Natural killer cell (primary cell): ENCODE results near the gene JDP2. TPM values are rescaled to one million over a fixed set of nuclear protein-coding genes. Genes with fewer than 3 reads are reported as not detected.

ENCODE experiments used
- ATAC-seq, 3 donors: fragments of 150-1000 bp in 2 of 3; fragments of 200-7000 bp in 1 of 3; cut with Tn5 transposase; 1 replicate in 1 of 3; 2 replicates in 2 of 3; pipeline ENCODE4 v1.10.0; 2021; ENCODE audit warnings: mild to moderate bottlenecking in 2 of 3, moderate library complexity in 2 of 3
- DNase-seq, 2 donors: peaks; one replicate each; pipeline versions ENCODE4 v3.0.0 to v3.0.0-alpha.2; 2013 to 2021; ENCODE audit warnings: mixed read lengths in 1 of 2
- H3K27ac ChIP-seq: one replicate; pipeline ENCODE4 v1.5.1; 2013; ENCODE audit warnings: mild to moderate bottlenecking, low read length
- H3K27me3 ChIP-seq: one replicate; pipeline ENCODE4 v1.6.1; 2013; ENCODE audit warnings: low read length; ENCODE audit not compliant: control insufficient read depth, insufficient read depth
- H3K36me3 ChIP-seq: one replicate; pipeline ENCODE4 v1.6.1; 2013; ENCODE audit warnings: low read length; ENCODE audit not compliant: control insufficient read depth, insufficient read depth
- H3K4me1 ChIP-seq: one replicate; pipeline ENCODE4 v1.6.1; 2013; ENCODE audit warnings: low read length; ENCODE audit not compliant: control insufficient read depth, insufficient read depth
- H3K4me3 ChIP-seq: one replicate; pipeline ENCODE4 v1.5.1; 2013; ENCODE audit warnings: low read length
- H3K9me3 ChIP-seq: one replicate; pipeline ENCODE4 v1.6.1; 2013; ENCODE audit warnings: low read length; ENCODE audit not compliant: control insufficient read depth, insufficient read depth
- H3K27ac Mint-ChIP-seq, 2 donors: one replicate each; pipeline ENCODE4 v1.8.0; 2022; ENCODE audit warnings: mild to moderate bottlenecking in 2 of 2, mixed read lengths in 2 of 2, moderate library complexity in 1 of 2
- H3K27me3 Mint-ChIP-seq, 2 donors: one replicate each; pipeline ENCODE4 v1.8.0; 2022; ENCODE audit warnings: low read depth in 2 of 2, mixed read lengths in 2 of 2
- H3K36me3 Mint-ChIP-seq: one replicate; pipeline ENCODE4 v1.8.0; 2022; ENCODE audit warnings: mixed read lengths
- H3K4me1 Mint-ChIP-seq, 2 donors: one replicate each; pipeline ENCODE4 v1.8.0; 2022; ENCODE audit warnings: mixed read lengths in 2 of 2
- H3K4me3 Mint-ChIP-seq: one replicate; pipeline ENCODE4 v1.8.0; 2022; ENCODE audit warnings: mild to moderate bottlenecking, moderate library complexity, mixed read lengths
- H3K9me3 Mint-ChIP-seq, 2 donors: one replicate each; pipeline ENCODE4 v1.8.0; 2022; ENCODE audit warnings: mixed read lengths in 2 of 2
- WGBS: methylation state at CpG from one replicate; pipeline ENCODE4 v1.1.7; 2013; ENCODE audit warnings: missing lambda C conversion rate; ENCODE audit not compliant: insufficient coverage; 5-methylcytosine and 5-hydroxymethylcytosine counted together
- intact Hi-C: fragments of 100-400 bp; cut with micrococcal nuclease; formaldehyde crosslinking; loops from one replicate; pipeline ENCODE4 v1.14.2; 2022
- total RNA-seq, 4 donors: library from RNA; stranded (reverse); fragments of 120-200 nt in 1 of 4; gene quantifications; one replicate each; pipeline versions ENCODE4 v1.2.3 to v1.2.4, GENCODE V29; 2013 to 2022
- TF ChIP-seq, protein P1 (sequence below): fragments of 200-600 bp; IDR thresholded peaks from one replicate; pipeline ENCODE4 v1.8.0; 2022; ENCODE audit warnings: antibody characterized with exemption

Gene JDP2
- total RNA-seq, 3 donors from 2014 or later (not counting 1 experiment from before 2014, with no cell fraction given): 1.9 to 10.5 (median 3.2) TPM

DNA sequence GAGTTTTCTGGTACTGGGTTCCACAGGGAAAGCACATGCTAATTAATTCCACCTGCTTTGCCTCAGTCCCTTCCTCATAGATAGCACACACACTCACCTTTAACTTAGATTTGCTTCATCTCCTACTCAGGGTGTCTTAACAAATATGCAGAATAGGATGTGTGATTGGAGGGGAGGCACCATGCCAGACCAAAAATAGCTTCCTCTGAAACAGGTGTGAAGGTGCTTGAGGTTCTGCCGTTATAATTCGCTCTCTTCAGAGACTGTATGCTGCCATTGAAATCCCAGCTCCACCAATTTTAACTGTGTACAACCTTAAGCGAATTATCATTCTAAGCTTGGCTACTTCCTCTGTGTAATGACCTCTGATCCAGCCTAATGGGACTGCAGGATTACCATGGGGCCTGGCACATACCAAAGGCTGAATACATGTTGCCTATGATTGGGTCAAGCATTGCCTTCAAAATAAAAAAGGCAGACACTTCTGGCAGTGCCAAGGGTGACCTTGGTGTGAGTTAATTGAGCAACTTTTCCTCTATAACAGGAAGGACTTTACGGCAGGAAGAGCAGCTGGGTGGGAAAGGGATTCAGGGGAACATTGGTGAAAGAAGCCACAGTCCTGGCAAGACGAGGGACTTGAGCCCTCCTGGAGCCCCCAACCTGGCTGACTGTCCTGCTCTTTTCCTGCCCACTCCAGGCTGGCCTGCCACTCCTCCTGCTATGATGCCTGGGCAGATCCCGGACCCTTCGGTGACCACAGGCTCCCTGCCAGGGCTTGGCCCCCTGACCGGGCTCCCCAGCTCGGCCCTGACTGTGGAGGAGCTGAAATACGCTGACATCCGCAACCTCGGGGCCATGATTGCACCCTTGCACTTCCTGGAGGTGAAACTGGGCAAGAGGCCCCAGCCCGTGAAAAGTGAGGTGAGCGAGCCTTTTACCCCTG lies 9.7 kb downstream of the JDP2 start:
- no peak overlapping the region for H3K4me3 Mint-ChIP-seq
- H3K27ac Mint-ChIP-seq: no peak overlapping the region
- WGBS: 79% methylated on average over 14 of the region's 14 CpGs
- Histone ChIP-seq H3K27ac (no peak overlapping the region), H3K9me3 (no peaks in the 10 kb centered on the region), H3K4me1 (peaks cover 7% of the 10 kb centered on the region), H3K4me3 (no peak overlapping the region), H3K27me3 (no peaks in the 10 kb centered on the region), H3K36me3 (no peaks in the 10 kb centered on the region)
- no peak for ATAC-seq
- DNase-seq: no peak
- intact Hi-C loops: no loop called here
- H3K27me3 Mint-ChIP-seq: peaks cover 0 to 13% of the 10 kb centered on the region in 2 donors
- H3K36me3 Mint-ChIP-seq: no peaks in the 10 kb centered on the region
- no peaks in the 10 kb centered on the region for H3K9me3 Mint-ChIP-seq
- TF ChIP-seq, protein P1, sequence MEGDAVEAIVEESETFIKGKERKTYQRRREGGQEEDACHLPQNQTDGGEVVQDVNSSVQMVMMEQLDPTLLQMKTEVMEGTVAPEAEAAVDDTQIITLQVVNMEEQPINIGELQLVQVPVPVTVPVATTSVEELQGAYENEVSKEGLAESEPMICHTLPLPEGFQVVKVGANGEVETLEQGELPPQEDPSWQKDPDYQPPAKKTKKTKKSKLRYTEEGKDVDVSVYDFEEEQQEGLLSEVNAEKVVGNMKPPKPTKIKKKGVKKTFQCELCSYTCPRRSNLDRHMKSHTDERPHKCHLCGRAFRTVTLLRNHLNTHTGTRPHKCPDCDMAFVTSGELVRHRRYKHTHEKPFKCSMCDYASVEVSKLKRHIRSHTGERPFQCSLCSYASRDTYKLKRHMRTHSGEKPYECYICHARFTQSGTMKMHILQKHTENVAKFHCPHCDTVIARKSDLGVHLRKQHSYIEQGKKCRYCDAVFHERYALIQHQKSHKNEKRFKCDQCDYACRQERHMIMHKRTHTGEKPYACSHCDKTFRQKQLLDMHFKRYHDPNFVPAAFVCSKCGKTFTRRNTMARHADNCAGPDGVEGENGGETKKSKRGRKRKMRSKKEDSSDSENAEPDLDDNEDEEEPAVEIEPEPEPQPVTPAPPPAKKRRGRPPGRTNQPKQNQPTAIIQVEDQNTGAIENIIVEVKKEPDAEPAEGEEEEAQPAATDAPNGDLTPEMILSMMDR: no peak
- peaks cover 0 to 5% of the 10 kb centered on the region in 2 donors for H3K4me1 Mint-ChIP-seq

DNA sequence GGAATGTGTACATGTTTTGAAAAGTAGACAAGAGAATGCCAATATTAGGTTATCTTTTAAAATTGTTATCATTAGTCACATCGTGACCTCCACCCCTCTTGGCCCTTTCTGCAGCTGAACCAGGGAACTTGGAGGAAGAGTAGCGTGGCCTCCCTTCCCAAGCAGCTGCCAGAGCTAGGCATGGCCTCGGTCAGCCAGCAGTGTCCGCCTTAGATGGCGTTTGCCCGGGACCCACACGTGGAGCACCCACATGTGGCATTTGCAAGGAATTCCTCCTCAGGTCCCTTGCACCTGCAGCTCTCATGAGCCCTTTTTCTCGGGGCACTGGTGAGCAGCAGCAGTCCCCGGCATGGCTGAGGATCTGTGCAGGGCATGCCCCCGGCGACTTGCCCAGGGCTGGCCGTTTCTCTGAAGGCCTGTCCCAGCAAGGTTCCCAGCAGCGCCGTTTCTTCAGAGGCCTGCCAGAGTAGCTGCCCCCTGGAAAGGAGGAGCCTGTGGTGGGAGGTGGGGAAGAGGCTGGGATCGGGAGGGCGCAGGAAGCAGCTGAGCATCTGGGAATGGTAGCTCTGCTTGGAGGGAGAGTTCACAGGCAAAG lies 10.8 kb downstream of the JDP2 start:
- H3K27ac ChIP-seq: no peak overlapping the region
- DNase-seq: no peak
- intact Hi-C loops: no loop called here
- peaks cover 7% of the 10 kb centered on the region for H3K4me1 ChIP-seq
- no peak overlapping the region for H3K4me3 Mint-ChIP-seq
- WGBS: 93% methylated on average over 16 of the region's 16 CpGs
- ATAC-seq: no peak
- TF ChIP-seq, protein P1: no peak
- H3K27me3 ChIP-seq: no peaks in the 10 kb centered on the region
- H3K4me1 Mint-ChIP-seq: peaks cover 0 to 5% of the 10 kb centered on the region in 2 donors
- H3K4me3 ChIP-seq: no peak overlapping the region
- no peaks in the 10 kb centered on the region for H3K9me3 Mint-ChIP-seq
- H3K27me3 Mint-ChIP-seq: peaks cover 0 to 14% of the 10 kb centered on the region in 2 donors
- no peaks in the 10 kb centered on the region for H3K36me3 Mint-ChIP-seq
- H3K36me3 ChIP-seq: no peaks in the 10 kb centered on the region
- H3K27ac Mint-ChIP-seq: no peak overlapping the region
- H3K9me3 ChIP-seq: no peaks in the 10 kb centered on the region

DNA sequence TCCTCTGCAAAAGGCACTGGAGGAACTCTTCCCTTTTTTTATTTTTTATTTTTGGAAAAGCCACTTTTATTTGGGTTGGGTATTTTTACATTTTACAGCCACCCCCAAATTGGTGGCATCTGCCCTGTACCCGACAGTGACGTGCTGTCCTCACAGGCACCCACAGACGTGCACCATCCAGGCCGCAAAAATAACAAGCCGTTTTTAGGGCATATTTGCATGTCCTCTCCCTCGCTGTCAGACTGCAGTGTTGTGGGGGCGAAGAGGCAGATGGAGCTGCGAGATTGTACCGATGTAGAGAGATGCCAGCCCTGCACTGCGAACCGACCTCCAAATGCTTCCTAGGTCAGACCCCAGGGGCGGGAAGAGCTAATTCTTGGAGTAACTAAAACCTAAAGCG lies 12.2 kb downstream of the JDP2 start:
- intact Hi-C loops: no loop called here
- Histone ChIP-seq H3K27ac (no peak overlapping the region), H3K4me3 (no peak overlapping the region), H3K4me1 (peaks cover 7% of the 10 kb centered on the region), H3K27me3 (no peaks in the 10 kb centered on the region), H3K36me3 (no peaks in the 10 kb centered on the region), H3K9me3 (no peaks in the 10 kb centered on the region)
- DNase-seq (no peak), ATAC-seq (no peak)
- TF ChIP-seq, protein P1: no peak
- H3K36me3 Mint-ChIP-seq: no peaks in the 10 kb centered on the region
- no peak overlapping the region for H3K27ac Mint-ChIP-seq
- H3K27me3 Mint-ChIP-seq: peaks cover 0 to 14% of the 10 kb centered on the region in 2 donors
- WGBS: 88% methylated on average over 13 of the region's 13 CpGs
- H3K4me1 Mint-ChIP-seq: peaks cover 0 to 5% of the 10 kb centered on the region in 2 donors
- H3K9me3 Mint-ChIP-seq: no peaks in the 10 kb centered on the region
- H3K4me3 Mint-ChIP-seq: no peak overlapping the region
